ENCODE measurements around the gene FLOT1. TPM values are rescaled to one million over a fixed set of nuclear protein-coding genes. Genes with fewer than 3 reads are reported as not detected.
A peak's percentile ranks its signal among the peaks of the same experiment; 100 is the strongest.

Gene FLOT1
- total RNA-seq (2012; rRNA removed) (96.2 and 104 TPM in 2 replicates), polyA plus RNA-seq (2012; rRNA removed) (161 and 162 TPM in 2 replicates), Bru-seq, nascent RNA (percentile 91 among the genes with signal in this experiment), BruChase-seq, experiment 1, labeled RNA remaining after a 6-hour chase (percentile 92 among the genes with signal in this experiment), BruChase-seq, experiment 2, labeled RNA remaining after a 2-hour chase (percentile 83 among the genes with signal in this experiment)
- polyA plus RNA-seq (2012; cell fraction: cytosol; rRNA removed), result 135 and 169 TPM in 2 replicates
- polyA plus RNA-seq (2012; cell fraction: nucleus; rRNA removed; ENCODE audit: low replicate concordance), result 193 and 211 TPM in 2 replicates
- long read RNA-seq, transcript FLOT1-201 (13 exons, 1,912 nt), result major isoform, 308 of 465 reads
- long read RNA-seq, partial matches to known transcripts, result 95 of 465 reads
- long read RNA-seq, other reads (novel, unspliced or antisense), result 62 of 465 reads

GRCh38 chr6:30742316-30743098 lies at the start of gene FLOT1:
FLOT1 (minus strand) TSS chr6:30742687; CDS start chr6:30742189, 498 bp downstream.
- H2AFZ ChIP-seq (replicated peaks; ENCODE audit: low read length, poor library complexity), result peak within 1 kb of the TSS; percentile 76
- ATAC-seq (ENCODE audit: low read depth) (peak; percentile 83), DNase-seq (peak; percentile 93)
- POLR2A ChIA-PET (ENCODE audit: unreplicated experiment), result interaction anchor here (0.5 to 3.2 kb wide), 6 partner anchors 10 to 146 kb away, joined by 3 to 19 read pairs (median 4); no protein-coding TSS in a partner anchor
- WGBS, 2 experiments (ENCODE audit: extremely low coverage in 2 of 2, insufficient read length in 1 of 2), result 0% methylated on average over 41 of the region's 66 CpGs; no CpG with 5 or more reads in 1 of the 2 experiments
- H2BK5ac ChIP-seq (ENCODE audit: low read depth, low read length, poor library complexity, severe bottlenecking), result peak within 1 kb of the TSS; percentile 96
- H3K23ac ChIP-seq (ENCODE audit: low read depth, low read length), result peak within 1 kb of the TSS; percentile 99
- H3K56ac ChIP-seq (ENCODE audit: extremely low read depth, insufficient read depth, low read length), result peak within 1 kb of the TSS; percentile 98
- peaks cover 18% of the 10 kb centered on the region for H3K9me1 ChIP-seq (ENCODE audit: insufficient read depth, low read length)
- H3K9ac ChIP-seq (ENCODE audit: low read depth, low read length), result peak within 1 kb of the TSS; percentile 99
- peak within 1 kb of the TSS; percentile 99 for H2AK9ac ChIP-seq (replicated peaks; ENCODE audit: low read depth, low read length, poor library complexity)
- H2BK15ac ChIP-seq (ENCODE audit: low read depth, low read length), result peak within 1 kb of the TSS; percentile 79; the same call in 2 of the 3 replicates
- H3K18ac ChIP-seq (ENCODE audit: low read depth, low read length), result peak within 1 kb of the TSS; percentile 96
- H3K4me1 ChIP-seq (ENCODE audit: control insufficient read depth, insufficient read depth, low read length), result peaks cover 18% of the 10 kb centered on the region
- H4K8ac ChIP-seq (ENCODE audit: low read depth in 2 of 2, low read length in 2 of 2), result peak within 1 kb of the TSS; percentile 92 to 98
- H3K27ac ChIP-seq (ENCODE audit: insufficient read depth, low read length), result peak within 1 kb of the TSS; percentile 98
- H3K4me2 ChIP-seq (ENCODE audit: low read depth, low read length), result peak within 1 kb of the TSS; percentile 92
- TF ChIP-seq MAZ (IDR thresholded peaks at IDR 0.05; ENCODE audit: borderline replicate concordance, low read depth, low read length), result peak; percentile 77; the same call in 1 of the 2 replicates
- peak; percentile 46; the same call in 1 of the 2 replicates for TF ChIP-seq USF2 (IDR thresholded peaks at IDR 0.05; ENCODE audit: low read depth, low read length)
- no peak for TF ChIP-seq MAFK (IDR thresholded peaks at IDR 0.05; ENCODE audit: low read depth, low read length)
- no peak for TF ChIP-seq RCOR1 (IDR thresholded peaks at IDR 0.05; ENCODE audit: insufficient replicate concordance, low read length)
- TF ChIP-seq BHLHE40 (IDR thresholded peaks at IDR 0.05; ENCODE audit: low read depth, low read length), result no peak; the same call in 1 of the 2 replicates
- peak; percentile 3 for TF ChIP-seq SMC3 (IDR thresholded peaks at IDR 0.05; ENCODE audit: low read depth, low read length)
- TF ChIP-seq POLR2A (IDR thresholded peaks at IDR 0.05; ENCODE audit: low read depth, low read length), result peak; percentile 60
- TF ChIP-seq CEBPB (IDR thresholded peaks at IDR 0.05; ENCODE audit: low read depth, low read length), result peak; percentile 96
- TF ChIP-seq CTCF (conservative IDR thresholded peaks at IDR 0.05; ENCODE audit: low read depth, low read length), result no peak
- no peak for TF ChIP-seq FOS (IDR thresholded peaks at IDR 0.05; ENCODE audit: low read depth, low read length)
- TF ChIP-seq CHD1 (IDR thresholded peaks at IDR 0.05; ENCODE audit: low read depth, low read length), result peak; percentile 4; the same call in 1 of the 2 replicates
- TF ChIP-seq RAD21 (IDR thresholded peaks at IDR 0.05; ENCODE audit: low read length), result 0 out of 2 replicates have a peak, but pooled peaks have one; percentile 9
- H2AK5ac ChIP-seq (ENCODE audit: low read depth, low read length), result peak within 1 kb of the TSS; percentile 98
- H3K27me3 ChIP-seq (ENCODE audit: control insufficient read depth, insufficient read depth, low read length), result no peaks in the 10 kb centered on the region
- H3K36me3 ChIP-seq (ENCODE audit: control insufficient read depth, insufficient read depth, low read length), result peaks cover 41% of the 10 kb centered on the region
- in situ Hi-C loops (cut with MboI; ENCODE audit: low sequenced_read_pairs) (loop anchor here (5.0 kb wide), 3 partner anchors 40 to 335 kb away; no protein-coding TSS in a partner anchor), intact Hi-C loops (cut with micrococcal nuclease) (loop anchor here (1.0 to 5.0 kb wide), 4 partner anchors 39 to 345 kb away; no protein-coding TSS in a partner anchor), dilution Hi-C loops (cut with HindIII; ENCODE audit: low sequenced_read_pairs, unreplicated experiment) (no loop called here)
- peak within 1 kb of the TSS; percentile 78 for H2BK20ac ChIP-seq (ENCODE audit: low read depth, low read length)
- peaks cover 21% of the 10 kb centered on the region for H4K20me1 ChIP-seq (ENCODE audit: insufficient read depth, low read length)
- peak within 1 kb of the TSS; percentile 96 for H3K4me3 ChIP-seq (ENCODE audit: insufficient read depth, low read depth, low read length)
- peaks cover 33 to 69% of the 10 kb centered on the region in 2 experiments for H3K79me1 ChIP-seq (ENCODE audit: low read depth in 1 of 2, low read length in 2 of 2)
- H4K91ac ChIP-seq (ENCODE audit: insufficient read depth, low read depth, low read length), result peak within 1 kb of the TSS; percentile 98
- no peaks in the 10 kb centered on the region for H3K9me3 ChIP-seq (ENCODE audit: control insufficient read depth, insufficient read depth, low read length)
- CTCF ChIA-PET, result interaction anchor here (1.2 kb wide), 1 partner anchor 10 kb away, joined by 3 read pairs; no protein-coding TSS in a partner anchor
- peak within 1 kb of the TSS; percentile 100 for H3K4ac ChIP-seq (ENCODE audit: low read depth, low read length)
- peak within 1 kb of the TSS; percentile 100 for H3K14ac ChIP-seq (replicated peaks; ENCODE audit: low read depth, low read length)
- H4K5ac ChIP-seq (ENCODE audit: low read depth, low read length), result peak within 1 kb of the TSS; percentile 87
- peak within 1 kb of the TSS; percentile 92 for H2BK120ac ChIP-seq (ENCODE audit: low read depth, low read length)
- BruUV-seq (replicated peaks), result no TSS peak
